Myocyte (in vitro differentiated cells): ENCODE data around the gene GUF1. TPM values are rescaled to one million over a fixed set of nuclear protein-coding genes. Genes with fewer than 3 reads are reported as not detected.

Experiments used
- DNase-seq: peaks from one replicate; pipeline ENCODE4 v3.0.0-alpha.2; 2012; ENCODE audit warnings: low read depth
- polyA plus RNA-seq: library from polyadenylated mRNA; unstranded; fragments of >200 nt; gene quantifications from one replicate; pipeline ENCODE4 v1.2.1, GENCODE V29; 2012; ENCODE audit warnings: missing spikeins
- total RNA-seq: library from RNA; depleted of rRNA; stranded (reverse); fragments of >200 nt; gene quantifications from 2 replicates; pipeline ENCODE4 v1.2.3, GENCODE V29; 2014

The GUF1 gene
- total RNA-seq, result 24.0 and 25.9 TPM in 2 replicates
- 10.0 TPM for polyA plus RNA-seq

- DNase-seq, result peak; percentile 93
These were observed at the start of gene GUF1 for GRCh38 chr4:44678094-44679041. Gene GUF1 (plus strand): TSS chr4:44678420. CDS start chr4:44678623, 203 bp downstream.

GRCh38 chr4:44629280-44629866, 48.8 kb upstream of the GUF1 start:
- peak; percentile 62 for DNase-seq

GRCh38 chr4:44632089-44632488, 46.1 kb upstream of the GUF1 start:
- no peak for DNase-seq

- no peak for DNase-seq
These were observed 45.5 kb upstream of the GUF1 start for GRCh38 chr4:44632733-44633132.

- DNase-seq, result no peak
These were observed 40.1 kb upstream of the GUF1 start for GRCh38 chr4:44638091-44638490.

GRCh38 chr4:44646151-44646550, 32.1 kb upstream of the GUF1 start:
- no peak for DNase-seq

GRCh38 chr4:44651425-44651824, 26.8 kb upstream of the GUF1 start, which contains the start of gene YIPF7:
Gene YIPF7 (minus strand): TSS chr4:44651625. CDS start chr4:44650100, 1,525 bp downstream.
- peak; percentile 46 for DNase-seq

GRCh38 chr4:44652002-44652401, 26.2 kb upstream of the GUF1 start:
- no peak for DNase-seq

- DNase-seq, result no peak
These were observed 17.8 kb upstream of the GUF1 start for GRCh38 chr4:44660396-44660795.

GRCh38 chr4:44661940-44662622, 16.1 kb upstream of the GUF1 start:
- peak; percentile 6 for DNase-seq

GRCh38 chr4:44662623-44663005, 15.6 kb upstream of the GUF1 start:
- no peak for DNase-seq

- no peak for DNase-seq
These were observed 14.5 kb upstream of the GUF1 start for GRCh38 chr4:44663539-44664263.

GRCh38 chr4:44668526-44668925, 9.7 kb upstream of the GUF1 start:
- no peak for DNase-seq

GRCh38 chr4:44670506-44671199, 7.6 kb upstream of the GUF1 start:
- DNase-seq, result no peak

- DNase-seq, result no peak
These were observed 6.6 kb upstream of the GUF1 start for GRCh38 chr4:44671636-44672035.

GRCh38 chr4:44674471-44674870, 3.7 kb upstream of the GUF1 start:
- no peak for DNase-seq

- no peak for DNase-seq
These were observed 2.9 kb upstream of the GUF1 start for GRCh38 chr4:44675366-44675765.

- no peak for DNase-seq
These were observed 840 bp downstream of the GUF1 start for GRCh38 chr4:44679060-44679459.

- DNase-seq, result no peak
These were observed 6.4 kb downstream of the GUF1 start for GRCh38 chr4:44684648-44685047.

- DNase-seq, result no peak
These were observed 22.2 kb downstream of the GUF1 start for GRCh38 chr4:44700427-44700826.

GRCh38 chr4:44701037-44701436, 22.8 kb downstream of the GUF1 start:
- no peak for DNase-seq
